Subcutaneous adipose tissue (tissue), 4 donors: ENCODE results near the gene CFAP91. TPM values are rescaled to one million over a fixed set of nuclear protein-coding genes. Genes with fewer than 3 reads are reported as not detected.

Source experiments
- CTCF ChIP-seq: fragments of 450-650 bp; IDR thresholded peaks from one replicate; pipeline ENCODE4 v1.5.1; 2016; ENCODE audit warnings: low read depth, mild to moderate bottlenecking, control low read depth, antibody characterized with exemption, moderate library complexity
- total RNA-seq, 4 donors: library from RNA; depleted of rRNA; stranded (reverse); fragments of >200 nt; gene quantifications; one replicate each; pipeline ENCODE4 v1.1.0, GENCODE V29; 2016

Gene CFAP91
- total RNA-seq, 4 donors from 2014 or later, result 0.57 to 3.1 (median 2.9) TPM

- no peak for TF ChIP-seq CTCF
These were observed 19.4 kb upstream of the CFAP91 start for GRCh38 chr3:119683421-119683820.

- no peak for TF ChIP-seq CTCF
These were observed 12.7 kb upstream of the CFAP91 start for GRCh38 chr3:119690043-119690656.

- no peak for TF ChIP-seq CTCF
These were observed 7.3 kb upstream of the CFAP91 start for GRCh38 chr3:119695480-119695879.

- no peak for TF ChIP-seq CTCF
These were observed 5.4 kb upstream of the CFAP91 start for GRCh38 chr3:119697394-119697793.

GRCh38 chr3:119700269-119700919 is 2.4 kb upstream of the CFAP91 start:
- TF ChIP-seq CTCF, result no peak

GRCh38 chr3:119700920-119701734 is 1.7 kb upstream of the CFAP91 start:
- no peak for TF ChIP-seq CTCF
